GM18519 (cell line): ENCODE results near the gene MFAP2.

Experiments
- ATAC-seq: cut with Tn5 transposase; IDR thresholded peaks from one replicate; pipeline ENCODE4 v1.9.1; 2021; ENCODE audit warnings: mild to moderate bottlenecking, moderate library complexity; ENCODE audit not compliant: unreplicated experiment, low FRiP score

Gene MFAP2

GRCh38 chr1:16982902-16983301 is 2.5 kb upstream of the MFAP2 start:
- ATAC-seq = no peak

GRCh38 chr1:16981269-16981849 is 939 bp upstream of the MFAP2 start:
- no peak for ATAC-seq

- no peak for ATAC-seq
Measured at GRCh38 chr1:16979475-16980327, 719 bp downstream of the MFAP2 start.

- no peak for ATAC-seq
Measured at GRCh38 chr1:16978567-16979474, 1.6 kb downstream of the MFAP2 start.

- ATAC-seq = no peak
Measured at GRCh38 chr1:16978139-16978538, 2.3 kb downstream of the MFAP2 start.

GRCh38 chr1:16977377-16977776 is 3.0 kb downstream of the MFAP2 start:
- ATAC-seq = no peak

GRCh38 chr1:16976966-16977365 is 3.5 kb downstream of the MFAP2 start:
- ATAC-seq = no peak

GRCh38 chr1:16975838-16976237 is 4.6 kb downstream of the MFAP2 start:
- no peak for ATAC-seq

GRCh38 chr1:16975211-16975610 is 5.2 kb downstream of the MFAP2 start:
- no peak for ATAC-seq

GRCh38 chr1:16973215-16973614 is 7.2 kb downstream of the MFAP2 start:
- no peak for ATAC-seq

- no peak for ATAC-seq
Measured at GRCh38 chr1:16972189-16972895, 8.1 kb downstream of the MFAP2 start.

GRCh38 chr1:16971341-16972188 is 8.9 kb downstream of the MFAP2 start:
- ATAC-seq = no peak

GRCh38 chr1:16970132-16970910 is 10.1 kb downstream of the MFAP2 start:
- no peak for ATAC-seq

- ATAC-seq = no peak
Measured at GRCh38 chr1:16969651-16970050, 10.8 kb downstream of the MFAP2 start.

- ATAC-seq = no peak
Measured at GRCh38 chr1:16969057-16969611, 11.3 kb downstream of the MFAP2 start.

GRCh38 chr1:16968372-16968771 is 12.0 kb downstream of the MFAP2 start:
- ATAC-seq = no peak

- ATAC-seq = no peak
Measured at GRCh38 chr1:16967962-16968361, 12.5 kb downstream of the MFAP2 start.

- no peak for ATAC-seq
Measured at GRCh38 chr1:16967095-16967575, 13.3 kb downstream of the MFAP2 start.
